GM06990 (cell line): Measurements from ENCODE around the gene TOR4A.

Source experiments
- DNase-seq: peaks from one replicate; pipeline ENCODE4 v3.0.0-alpha.2; 2011; ENCODE audit not compliant: insufficient read length; ENCODE audit errors: extremely low read depth
- H3K27me3 ChIP-seq: replicated peaks from 2 replicates; pipeline ENCODE4 v1.6.0; 2011; ENCODE audit warnings: low read length; ENCODE audit not compliant: control insufficient read depth, insufficient read depth
- H3K36me3 ChIP-seq: 2 replicates; pipeline ENCODE4 v1.5.1; 2011; ENCODE audit warnings: low read length; ENCODE audit not compliant: control insufficient read depth, insufficient read depth
- H3K4me3 ChIP-seq: replicated peaks from 2 replicates; pipeline ENCODE4 v1.5.1; 2011; ENCODE audit warnings: low read depth, mild to moderate bottlenecking, control low read depth, low read length
- TF ChIP-seq, protein P1 (sequence below): IDR thresholded peaks from 2 replicates; pipeline ENCODE4 v1.5.1; 2011; ENCODE audit warnings: low read length, control low read depth, mild to moderate bottlenecking, inconsistent platforms; ENCODE audit not compliant: insufficient read depth, poor library complexity, severe bottlenecking

Gene TOR4A

DNA sequence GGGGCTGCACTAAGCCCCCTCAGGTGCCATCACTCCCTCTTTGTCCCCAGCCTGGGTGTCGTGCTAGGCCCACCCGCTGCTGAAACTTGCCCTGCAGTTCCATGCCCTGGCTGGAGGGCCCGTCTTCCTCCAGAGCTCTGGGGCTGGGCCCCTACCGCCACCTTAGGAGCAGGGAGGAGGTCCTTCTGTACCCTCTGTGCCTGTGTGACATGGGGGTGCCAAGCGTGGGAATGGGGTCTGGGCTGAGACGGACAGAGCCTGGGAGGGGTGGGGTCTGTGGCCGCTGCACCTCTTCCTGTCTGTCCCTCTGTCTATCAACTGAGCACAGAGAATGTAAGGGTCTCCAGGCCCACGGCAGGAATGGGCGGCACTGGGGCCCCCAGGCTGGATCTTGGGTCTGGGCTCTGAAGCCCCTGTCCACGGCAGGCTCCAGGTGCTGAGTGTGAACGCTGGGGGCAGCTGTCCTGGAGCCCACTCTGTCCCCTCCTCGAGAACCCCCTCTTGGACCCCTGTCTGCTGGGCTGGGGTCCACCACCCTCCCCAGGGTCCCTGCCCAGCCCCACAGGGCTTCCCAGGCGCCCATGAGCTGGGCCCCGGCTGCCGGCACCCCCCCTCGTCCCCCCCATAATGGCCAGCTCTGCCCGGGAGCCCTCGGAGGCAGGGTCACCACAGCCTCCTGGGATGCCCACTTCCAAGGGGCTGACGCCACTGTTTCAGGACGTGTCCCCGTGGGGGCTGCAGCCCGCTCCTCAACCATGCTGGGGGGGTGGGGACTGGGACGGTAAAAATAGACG is 40.4 kb downstream of the TOR4A start:
- DNase-seq, result peak; percentile 9
- Histone ChIP-seq H3K4me3 (no peak overlapping the region), H3K27me3 (no peaks in the 10 kb centered on the region), H3K36me3 (no peaks in the 10 kb centered on the region)
- TF ChIP-seq, protein P1, sequence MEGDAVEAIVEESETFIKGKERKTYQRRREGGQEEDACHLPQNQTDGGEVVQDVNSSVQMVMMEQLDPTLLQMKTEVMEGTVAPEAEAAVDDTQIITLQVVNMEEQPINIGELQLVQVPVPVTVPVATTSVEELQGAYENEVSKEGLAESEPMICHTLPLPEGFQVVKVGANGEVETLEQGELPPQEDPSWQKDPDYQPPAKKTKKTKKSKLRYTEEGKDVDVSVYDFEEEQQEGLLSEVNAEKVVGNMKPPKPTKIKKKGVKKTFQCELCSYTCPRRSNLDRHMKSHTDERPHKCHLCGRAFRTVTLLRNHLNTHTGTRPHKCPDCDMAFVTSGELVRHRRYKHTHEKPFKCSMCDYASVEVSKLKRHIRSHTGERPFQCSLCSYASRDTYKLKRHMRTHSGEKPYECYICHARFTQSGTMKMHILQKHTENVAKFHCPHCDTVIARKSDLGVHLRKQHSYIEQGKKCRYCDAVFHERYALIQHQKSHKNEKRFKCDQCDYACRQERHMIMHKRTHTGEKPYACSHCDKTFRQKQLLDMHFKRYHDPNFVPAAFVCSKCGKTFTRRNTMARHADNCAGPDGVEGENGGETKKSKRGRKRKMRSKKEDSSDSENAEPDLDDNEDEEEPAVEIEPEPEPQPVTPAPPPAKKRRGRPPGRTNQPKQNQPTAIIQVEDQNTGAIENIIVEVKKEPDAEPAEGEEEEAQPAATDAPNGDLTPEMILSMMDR, result no peak

DNA sequence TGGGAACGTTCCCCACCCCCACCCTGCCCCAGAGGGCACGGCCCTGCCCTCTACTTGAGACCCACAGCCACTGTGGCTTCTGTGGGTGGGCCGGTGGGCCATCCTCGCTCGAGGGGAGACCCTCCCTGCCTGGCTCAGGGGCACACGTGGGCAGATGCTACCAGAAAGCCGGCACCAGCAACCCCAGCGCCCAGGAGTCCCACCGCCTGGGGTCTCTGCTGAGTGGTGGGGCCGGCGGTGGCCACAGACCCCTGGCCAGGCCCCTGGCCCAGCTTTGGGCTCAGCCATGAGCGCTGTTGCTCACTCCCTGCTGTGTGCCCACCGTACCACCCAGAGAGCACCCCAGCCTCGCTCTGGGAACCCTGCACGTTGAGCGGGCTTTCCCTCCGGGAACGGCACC is 41.1 kb downstream of the TOR4A start:
- TF ChIP-seq, protein P1, result no peak
- DNase-seq, result no peak
- no peak overlapping the region for H3K4me3 ChIP-seq
- H3K27me3 ChIP-seq, result no peaks in the 10 kb centered on the region
- no peaks in the 10 kb centered on the region for H3K36me3 ChIP-seq

DNA sequence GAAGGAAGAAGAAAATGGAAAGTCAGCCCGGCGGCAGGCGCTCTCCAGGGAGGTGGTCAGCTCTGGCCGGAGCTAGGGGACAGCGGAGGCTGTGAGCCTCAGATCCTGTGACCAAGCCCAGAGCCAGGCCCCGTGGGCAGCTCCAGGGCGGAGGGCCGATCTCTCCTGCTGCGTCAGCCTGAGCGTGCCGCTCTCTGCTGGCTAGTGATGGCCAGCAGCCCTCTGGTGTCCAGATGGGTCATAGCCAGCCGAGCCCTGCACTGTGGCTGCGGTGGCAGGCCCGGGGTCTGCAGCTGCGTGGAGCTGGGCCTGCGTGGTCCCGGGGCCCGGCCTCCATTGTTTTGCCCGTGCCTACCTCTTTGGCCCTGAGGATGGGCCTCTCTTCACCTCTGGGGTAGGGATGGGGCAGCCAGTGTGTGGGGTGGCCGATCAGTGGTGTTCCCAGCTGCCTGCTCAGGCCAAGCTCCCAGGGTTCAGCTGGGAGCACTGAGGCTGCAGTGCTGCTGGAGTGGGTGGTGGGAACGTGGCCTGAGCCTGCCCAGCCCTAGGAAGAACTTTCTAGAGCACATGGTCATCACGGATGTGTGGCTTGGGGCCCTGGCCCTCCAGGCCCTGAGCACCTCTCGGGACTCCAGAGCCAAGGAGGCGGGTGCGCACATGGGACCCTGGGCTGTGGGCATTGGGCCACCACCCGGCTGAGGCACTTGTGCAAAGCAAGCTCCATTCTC is 41.6 kb downstream of the TOR4A start:
- Histone ChIP-seq H3K36me3 (no peaks in the 10 kb centered on the region), H3K27me3 (no peaks in the 10 kb centered on the region)
- TF ChIP-seq, protein P1, result no peak

DNA sequence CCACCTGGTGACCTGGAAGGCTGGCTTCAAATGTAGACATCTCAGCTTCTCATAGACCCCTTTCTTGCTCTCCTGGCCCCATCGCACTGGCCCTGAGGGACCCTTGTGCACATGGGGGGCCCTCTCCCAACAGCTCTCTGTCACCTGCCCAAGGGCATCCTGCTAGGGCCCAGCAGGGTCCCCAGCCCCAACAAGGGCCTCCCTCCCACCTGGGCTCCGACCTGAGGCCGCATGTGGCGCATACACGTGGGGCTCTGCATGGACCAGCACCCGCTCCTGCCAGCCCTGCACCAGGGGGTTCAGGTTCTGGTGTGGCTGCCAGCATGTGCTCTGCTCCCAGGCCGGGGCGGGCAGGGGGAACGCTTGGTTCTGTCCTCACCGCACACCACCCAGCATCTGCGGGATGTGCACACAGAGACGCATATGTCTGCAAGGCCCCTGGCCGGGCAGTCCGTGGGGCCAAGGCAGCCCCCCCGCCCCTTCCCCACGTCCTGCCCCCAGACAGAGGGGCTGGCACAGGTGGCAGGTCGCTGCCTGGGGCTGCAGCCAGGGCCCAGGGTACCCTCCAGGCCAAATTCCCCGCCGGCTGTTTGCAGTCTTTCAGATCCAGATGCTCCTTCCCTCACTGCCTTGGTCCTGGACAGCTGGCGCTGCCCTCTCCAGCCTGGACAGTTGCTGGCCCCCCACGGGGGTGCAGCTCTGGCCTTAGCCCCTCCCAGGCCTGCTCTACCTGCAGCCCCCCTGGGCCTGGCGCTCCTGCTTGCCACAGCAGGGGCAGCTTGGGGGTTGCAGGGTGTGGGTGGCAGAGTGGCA is 42.4 kb downstream of the TOR4A start:
- H3K36me3 ChIP-seq, result no peaks in the 10 kb centered on the region

More for the DNA sequence above, 41.6 kb downstream of the TOR4A start:
- DNase-seq, result peak; percentile 6
- H3K4me3 ChIP-seq, result no peak overlapping the region

More for the DNA sequence above, 42.4 kb downstream of the TOR4A start:
- TF ChIP-seq, protein P1, result no peak
- H3K27me3 ChIP-seq, result no peaks in the 10 kb centered on the region
- DNase-seq, result peak; percentile 12
- no peak overlapping the region for H3K4me3 ChIP-seq
